H4 (cell line): ENCODE data around the gene NCAPD3. TPM values are rescaled to one million over a fixed set of nuclear protein-coding genes. Genes with fewer than 3 reads are reported as not detected.
A peak's percentile ranks its signal among the peaks of the same experiment; 100 is the strongest.
"Not testable (repeated sequence)": the region's sequence is repeated elsewhere in the genome, so short reads cannot be mapped to it uniquely, and the experiment has no call there.

ENCODE experiments used
- DNase-seq: peaks from one replicate; pipeline ENCODE4 v3.0.0-alpha.2; 2015; ENCODE audit warnings: low spot score
- total RNA-seq: library from RNA; depleted of rRNA; stranded (reverse); fragments of >200 nt; shearing (Covaris generic); gene quantifications from 2 replicates; pipeline ENCODE4 v1.2.3, GENCODE V29; 2014; rRNA removed

Gene NCAPD3
- total RNA-seq, 1 experiment from 2014 or later = 26.5 TPM

- DNase-seq = no peak
Measured at GRCh38 chr11:134132808-134133207, 91.0 kb downstream of the NCAPD3 start.

- no peak for DNase-seq
Measured at GRCh38 chr11:134131628-134132244, 92.0 kb downstream of the NCAPD3 start.

- DNase-seq = peak; percentile 97
Measured at GRCh38 chr11:134126217-134126822, 97.4 kb downstream of the NCAPD3 start.

DNA sequence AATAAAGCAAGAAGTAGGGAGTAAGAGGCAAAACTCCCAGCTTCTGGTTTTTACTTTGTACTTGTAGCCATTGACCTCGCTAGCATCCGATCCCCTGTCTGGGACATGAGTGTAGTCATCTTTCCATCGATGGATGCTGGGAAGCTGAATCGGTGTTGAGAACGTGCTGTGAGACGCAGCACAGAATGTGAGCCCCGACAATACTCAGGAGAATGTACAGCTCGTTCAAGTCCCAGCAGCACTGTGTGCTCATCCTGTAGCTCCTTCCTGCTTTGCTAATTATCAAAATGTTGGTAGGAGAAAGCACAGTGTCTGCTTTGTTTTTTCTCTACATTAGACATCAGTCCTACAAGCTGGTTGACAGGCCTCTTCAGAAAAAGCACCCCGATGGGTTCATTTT is 98.3 kb downstream of the NCAPD3 start:
- DNase-seq = no peak

DNA sequence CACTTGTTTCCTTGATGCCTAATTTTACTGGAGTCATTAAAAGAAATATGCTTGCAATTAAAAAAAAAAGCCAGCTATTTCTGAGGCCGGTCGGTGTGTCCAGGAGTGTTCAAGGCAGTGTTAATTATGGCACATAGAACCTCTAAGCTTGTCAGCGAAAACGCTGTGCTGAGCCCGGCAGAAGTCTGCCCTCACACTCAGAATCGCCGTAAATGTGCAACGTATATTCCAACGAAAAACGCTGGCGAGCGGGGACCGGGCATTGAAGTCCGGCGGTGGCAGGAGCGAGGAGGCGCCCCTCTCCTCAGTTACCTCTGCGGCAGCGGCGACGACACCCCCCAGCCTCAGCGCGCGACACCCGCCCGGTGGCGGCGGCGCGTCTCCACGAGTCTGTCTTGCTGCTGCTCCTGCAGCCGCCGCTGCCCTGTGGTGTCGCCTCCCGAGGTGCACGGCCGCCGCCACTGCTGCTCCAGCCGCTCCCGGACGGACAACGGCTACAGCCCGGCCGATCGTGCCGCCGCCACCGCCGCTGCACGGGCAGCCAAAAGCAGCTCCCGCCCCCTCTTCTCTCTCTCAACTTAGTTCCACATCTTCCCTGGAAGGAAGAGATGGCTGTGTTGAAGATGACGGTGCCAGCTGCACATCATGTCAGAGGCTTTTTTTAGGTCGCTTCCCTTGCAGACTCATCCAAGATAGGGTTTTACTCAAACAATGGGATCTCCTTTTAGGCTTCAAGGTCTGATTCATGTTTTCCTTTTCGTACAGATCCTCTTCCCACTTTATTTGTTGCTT is 98.9 kb downstream of the NCAPD3 start:
- DNase-seq = no peak

DNA sequence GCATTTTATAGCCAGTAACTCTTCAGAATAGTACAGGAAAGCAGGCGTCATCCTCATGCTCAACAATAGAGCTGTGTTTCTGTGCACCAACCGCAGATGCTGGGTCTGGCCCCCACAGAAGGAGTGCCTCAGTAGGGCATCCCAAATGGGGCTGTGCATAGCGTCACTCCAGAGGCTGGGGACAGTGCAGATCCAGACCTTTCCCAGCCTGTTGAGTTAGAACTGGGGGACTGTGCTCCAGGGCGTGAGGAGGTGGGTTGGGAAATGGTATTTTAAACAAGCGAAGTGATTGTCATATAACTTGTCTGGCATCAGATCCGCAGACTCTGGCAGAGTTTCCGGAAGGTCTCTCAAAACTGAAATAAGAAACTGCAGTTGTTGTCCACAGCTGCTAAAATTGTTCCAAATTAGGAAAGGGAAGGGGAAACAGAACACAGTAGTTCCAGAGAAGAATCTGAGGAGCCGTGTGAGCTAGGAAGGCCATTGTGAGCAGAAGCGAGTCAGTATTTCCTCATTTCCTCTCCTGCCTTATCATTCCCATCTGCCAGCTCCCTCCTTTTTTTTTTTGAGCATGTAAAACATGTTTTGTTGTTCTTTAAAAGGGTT is 102.7 kb downstream of the NCAPD3 start:
- DNase-seq = peak; percentile 38

GRCh38 chr11:134120143-134120850 is 103.5 kb downstream of the NCAPD3 start:
- DNase-seq = peak; percentile 53

DNA sequence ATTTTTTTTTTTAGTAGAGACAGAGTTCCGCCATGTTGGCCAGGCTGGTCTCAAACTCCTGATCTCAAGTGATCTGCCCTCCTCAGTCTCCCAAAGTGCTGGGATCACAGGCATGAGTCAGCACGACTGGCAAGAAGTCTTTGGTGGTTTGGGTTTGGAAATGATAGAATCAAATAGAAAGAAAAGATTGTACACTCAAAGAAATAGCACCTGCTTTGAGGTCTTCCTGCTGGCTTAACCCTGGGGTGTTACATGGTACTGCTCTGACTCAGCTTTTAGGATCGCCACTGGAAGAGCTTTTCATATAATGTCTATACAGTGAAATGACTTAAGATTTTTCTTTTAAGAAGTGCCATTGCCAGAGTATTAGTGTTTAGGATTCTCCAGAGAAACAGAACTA is 104.7 kb downstream of the NCAPD3 start:
- DNase-seq = peak; percentile 57

DNA sequence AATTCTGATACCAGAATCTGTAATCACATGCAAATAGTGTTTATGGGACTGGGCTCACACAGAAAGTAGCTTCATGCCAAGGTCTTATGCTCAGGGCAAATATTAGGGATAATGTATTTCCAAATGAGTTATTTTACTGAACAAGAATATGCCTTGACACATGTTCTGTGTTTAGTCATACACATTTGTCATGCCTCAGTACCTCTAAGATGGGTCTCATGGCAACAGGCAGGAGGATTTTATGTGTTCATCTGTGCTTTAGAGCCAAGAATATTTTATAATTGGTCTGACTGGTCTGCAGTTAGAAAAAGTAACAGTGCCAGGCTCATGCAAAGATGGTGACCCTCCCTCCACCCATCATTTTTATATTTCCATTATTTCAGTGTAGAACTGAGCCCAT is 105.8 kb downstream of the NCAPD3 start:
- DNase-seq = no peak

GRCh38 chr11:134116210-134116609 is 107.6 kb downstream of the NCAPD3 start:
- no peak for DNase-seq

DNA sequence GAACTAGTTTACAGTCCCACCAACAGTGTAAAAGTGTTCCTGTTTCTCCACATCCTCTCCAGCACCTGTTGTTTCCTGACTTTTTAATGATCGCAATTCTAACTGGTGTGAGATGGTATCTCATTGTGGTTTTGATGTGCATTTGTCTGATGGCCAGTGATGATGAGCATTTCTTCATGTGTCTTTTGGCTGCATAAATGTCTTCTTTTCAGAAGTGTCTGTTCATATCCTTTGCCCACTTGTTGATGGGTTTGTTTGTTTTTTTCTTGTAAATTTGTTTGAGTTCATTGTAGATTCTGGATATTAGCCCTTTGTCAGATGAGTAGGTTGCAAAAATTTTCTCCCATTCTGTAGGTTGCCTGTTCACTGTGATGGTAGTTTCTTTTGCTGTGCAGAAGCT is 110.0 kb downstream of the NCAPD3 start:
- not testable (repeated sequence) for DNase-seq

DNA sequence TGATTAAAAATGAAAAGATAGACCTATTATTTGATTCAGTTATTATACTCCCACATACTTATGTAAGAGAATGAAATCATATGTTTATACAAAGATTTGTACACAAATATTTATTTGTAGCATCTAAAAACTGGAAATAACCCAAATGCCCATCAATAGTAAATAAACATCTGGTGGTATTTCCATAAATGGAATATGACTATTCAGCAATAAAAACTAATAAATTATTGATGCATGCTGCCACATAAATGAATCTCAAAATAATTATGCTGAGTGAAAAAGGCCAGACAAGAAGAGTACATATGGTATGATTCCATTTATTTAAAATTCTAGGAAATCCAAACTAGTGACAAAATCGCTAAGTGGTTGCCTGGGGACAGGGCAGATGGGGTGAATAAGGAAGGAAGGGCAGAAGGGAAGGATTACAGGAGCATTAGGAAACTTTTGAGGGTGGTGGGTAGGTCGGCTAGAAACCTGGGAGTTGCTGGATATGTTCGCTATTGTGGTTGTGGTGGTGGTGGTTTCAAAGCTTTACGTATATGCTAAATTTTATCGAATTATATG is 113.4 kb downstream of the NCAPD3 start:
- DNase-seq = no peak

Other genes with a start within 250 kb of the NCAPD3 start
- gene JAM3, start 154.9 kb downstream of the NCAPD3 start, total RNA-seq = 49.5 and 66.0 TPM in 2 replicates
- 24.5 and 25.5 TPM in 2 replicates for gene VPS26B, start 704 bp upstream of the NCAPD3 start, total RNA-seq
- gene THYN1, start 29.4 kb upstream of the NCAPD3 start, total RNA-seq = 96.7 and 107 TPM in 2 replicates
- gene ACAD8, start 29.6 kb upstream of the NCAPD3 start, total RNA-seq = 13.6 and 18.4 TPM in 2 replicates
- gene GLB1L3, start 52.4 kb upstream of the NCAPD3 start, total RNA-seq = 1.6 and 1.7 TPM in 2 replicates
- gene GLB1L2, start 108.0 kb upstream of the NCAPD3 start, total RNA-seq = 17.0 and 22.5 TPM in 2 replicates
- 2.2 and 2.6 TPM in 2 replicates for gene B3GAT1, start 188.3 kb upstream of the NCAPD3 start, total RNA-seq